GM21447 (cell line): ENCODE data around the gene PCBP3.

Experiments used
- ATAC-seq: cut with Tn5 transposase; IDR thresholded peaks from one replicate; pipeline ENCODE4 v1.9.1; 2021; ENCODE audit not compliant: unreplicated experiment

Gene PCBP3

GRCh38 chr21:45778686-45779085, 135.2 kb downstream of the PCBP3 start:
- no peak for ATAC-seq

GRCh38 chr21:45779226-45779625, 135.7 kb downstream of the PCBP3 start:
- ATAC-seq: no peak

- no peak for ATAC-seq
Observed at GRCh38 chr21:45780647-45781046, 137.1 kb downstream of the PCBP3 start.

DNA sequence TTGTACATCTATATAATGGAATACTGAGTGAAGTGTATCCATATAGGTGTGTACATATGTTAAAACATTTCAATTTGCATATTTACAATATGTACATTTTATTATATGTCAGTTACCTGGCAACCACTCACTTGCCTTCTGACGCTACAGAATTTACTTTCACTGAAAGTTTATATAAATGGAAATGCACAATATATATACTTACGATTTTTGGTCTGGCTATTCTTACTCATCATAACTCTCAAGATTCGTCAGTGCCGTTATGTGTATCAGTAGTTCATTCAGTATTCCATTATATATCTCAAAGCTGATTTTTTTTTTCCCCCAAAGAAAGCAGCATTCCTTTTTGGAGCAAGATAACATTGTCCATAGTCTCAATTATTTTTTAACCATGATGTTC, 138.2 kb downstream of the PCBP3 start:
- ATAC-seq: no peak

- ATAC-seq: no peak
Observed at GRCh38 chr21:45786660-45787059, 143.1 kb downstream of the PCBP3 start.

GRCh38 chr21:45787371-45787770, 143.8 kb downstream of the PCBP3 start:
- no peak for ATAC-seq

GRCh38 chr21:45788198-45788597, 144.7 kb downstream of the PCBP3 start:
- no peak for ATAC-seq

DNA sequence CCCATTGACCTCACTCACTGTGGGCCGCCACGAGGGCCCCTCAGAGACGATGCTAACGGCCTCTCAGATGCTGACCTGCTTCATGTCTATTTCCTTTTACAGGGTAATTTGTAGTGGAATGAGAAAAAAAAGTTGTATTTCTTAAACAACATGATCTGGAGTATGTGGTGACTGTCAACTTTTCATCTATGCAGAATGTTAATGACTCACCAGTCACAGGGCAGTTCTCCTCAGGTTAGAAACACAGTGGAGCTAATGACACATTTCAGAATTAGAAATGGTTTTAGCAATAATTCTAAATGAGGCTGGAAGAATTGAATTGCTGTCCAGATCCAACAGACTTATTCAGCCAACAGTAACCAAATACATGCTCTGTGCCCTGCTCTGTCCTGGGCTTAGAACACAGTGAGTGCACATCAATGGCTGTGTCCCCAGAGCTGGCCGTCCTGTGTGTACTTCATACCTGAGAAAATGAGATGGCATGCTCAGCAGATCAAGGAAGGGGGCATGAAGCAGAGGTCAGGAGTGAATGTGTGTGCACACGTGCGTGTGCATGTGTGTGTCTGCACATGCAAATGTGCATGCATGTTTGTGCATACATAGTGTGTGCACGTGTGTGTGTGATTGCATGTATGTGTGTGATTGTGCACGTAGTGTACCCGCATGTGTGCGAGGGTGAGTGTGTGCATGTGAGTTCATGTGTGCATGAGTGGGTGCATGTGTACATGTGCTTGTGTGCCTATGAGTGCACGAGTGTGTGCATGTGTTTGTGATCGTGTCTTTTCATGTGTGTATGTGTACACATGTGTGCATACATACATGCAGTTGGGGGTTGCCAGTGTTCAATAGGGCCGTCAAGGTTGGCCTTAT, 145.3 kb downstream of the PCBP3 start:
- ATAC-seq: no peak

DNA sequence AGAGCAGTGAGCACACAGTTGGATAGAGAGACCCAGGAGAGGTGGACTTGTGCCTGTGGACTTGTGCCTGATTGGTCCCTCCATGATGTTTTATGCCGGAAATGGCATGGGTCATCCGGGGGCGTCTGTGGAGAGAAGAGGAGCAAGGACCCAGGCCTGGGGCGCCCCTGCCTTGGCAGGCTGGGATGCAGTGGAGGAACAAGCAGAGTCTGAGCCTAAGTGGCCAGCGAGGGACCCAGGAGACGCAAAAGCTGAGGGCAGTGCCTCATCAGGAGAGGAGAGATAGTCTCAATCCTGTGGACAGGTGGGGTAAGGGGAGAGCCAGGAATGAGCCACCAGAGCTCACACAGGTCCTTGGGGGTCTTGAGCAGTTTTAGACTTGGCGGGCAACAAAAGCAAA, 146.9 kb downstream of the PCBP3 start:
- no peak for ATAC-seq

GRCh38 chr21:45791562-45792418, 148.3 kb downstream of the PCBP3 start:
- ATAC-seq: no peak

- ATAC-seq: no peak
Observed at GRCh38 chr21:45792682-45793383, 149.3 kb downstream of the PCBP3 start.

GRCh38 chr21:45794027-45794426, 150.5 kb downstream of the PCBP3 start:
- no peak for ATAC-seq

DNA sequence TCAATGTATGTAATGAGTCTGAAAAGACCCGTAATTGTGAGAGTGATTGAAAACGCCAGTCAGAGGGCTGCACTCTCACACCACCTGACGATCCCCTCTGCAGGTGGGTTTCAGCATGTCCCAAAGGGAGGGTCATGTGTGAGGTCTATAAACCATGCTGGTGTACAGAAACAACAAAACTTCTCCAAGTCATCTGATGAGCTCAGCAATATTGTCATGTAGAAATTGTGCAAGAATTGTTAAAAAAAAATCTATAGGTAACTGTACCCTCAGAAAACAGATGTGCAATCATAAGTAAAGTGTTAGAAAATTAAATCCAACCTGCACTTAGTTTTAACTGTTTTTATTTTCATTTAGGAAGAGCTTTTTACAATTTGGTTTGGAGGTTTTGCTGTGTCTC, 152.5 kb downstream of the PCBP3 start:
- ATAC-seq: no peak

DNA sequence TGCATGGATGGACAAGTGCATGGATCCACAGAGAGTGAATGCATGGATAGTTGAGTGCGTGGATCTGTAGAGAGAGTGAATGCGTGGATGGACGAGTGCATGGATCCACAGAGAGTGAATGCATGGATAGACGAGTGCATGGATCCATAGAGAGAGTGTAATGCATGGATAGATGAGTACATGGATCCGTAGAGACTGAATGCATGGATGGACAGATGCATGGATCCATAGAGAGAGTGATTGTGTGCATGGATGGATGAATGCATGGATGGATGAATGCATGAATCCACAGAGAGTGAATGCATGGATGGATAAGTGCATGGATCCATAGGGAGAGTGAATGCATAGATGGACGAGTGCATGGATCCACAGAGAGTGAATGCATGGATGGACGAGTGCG, 153.8 kb downstream of the PCBP3 start:
- ATAC-seq: no peak

GRCh38 chr21:45799765-45800338, 156.3 kb downstream of the PCBP3 start:
- ATAC-seq: no peak

DNA sequence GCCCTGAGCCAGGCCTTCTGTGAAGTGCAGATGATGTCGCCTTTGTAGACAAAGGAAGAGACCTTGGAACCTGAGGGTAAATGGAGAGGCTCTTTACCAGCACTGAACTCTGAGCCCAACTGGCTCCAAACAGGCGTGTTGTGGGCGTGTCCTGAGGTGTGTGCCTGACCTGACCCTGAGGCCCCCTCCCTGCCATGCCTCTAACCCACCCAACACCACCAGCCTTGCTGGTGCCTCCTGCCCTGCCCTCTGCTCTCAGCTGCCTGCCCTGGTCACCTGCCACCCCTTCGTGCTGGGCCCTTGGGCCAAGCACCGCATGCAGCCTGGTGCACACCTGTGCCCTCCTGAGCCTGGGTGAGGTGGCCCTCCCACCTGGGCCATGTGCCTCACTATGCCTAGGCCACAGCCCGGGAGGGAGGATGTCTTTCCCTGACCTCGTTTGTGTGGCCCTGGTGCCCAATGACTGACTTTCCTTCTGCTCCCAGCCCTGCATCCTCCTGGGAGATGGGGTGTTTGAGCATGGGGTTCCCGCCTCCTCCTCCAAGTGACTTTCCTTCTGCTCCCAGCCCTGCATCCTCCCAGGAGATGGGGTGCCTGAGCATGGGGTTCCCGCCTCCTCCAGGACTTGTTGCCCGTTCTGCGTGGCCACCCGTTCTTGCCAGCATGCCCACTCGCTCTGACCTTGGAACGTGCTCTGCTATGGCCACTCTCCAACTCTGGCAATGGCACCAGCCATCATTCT, 157.0 kb downstream of the PCBP3 start:
- ATAC-seq: no peak

GRCh38 chr21:45801129-45801964, 157.8 kb downstream of the PCBP3 start:
- ATAC-seq: no peak

- ATAC-seq: no peak
Observed at GRCh38 chr21:45801989-45802388, 158.5 kb downstream of the PCBP3 start.

DNA sequence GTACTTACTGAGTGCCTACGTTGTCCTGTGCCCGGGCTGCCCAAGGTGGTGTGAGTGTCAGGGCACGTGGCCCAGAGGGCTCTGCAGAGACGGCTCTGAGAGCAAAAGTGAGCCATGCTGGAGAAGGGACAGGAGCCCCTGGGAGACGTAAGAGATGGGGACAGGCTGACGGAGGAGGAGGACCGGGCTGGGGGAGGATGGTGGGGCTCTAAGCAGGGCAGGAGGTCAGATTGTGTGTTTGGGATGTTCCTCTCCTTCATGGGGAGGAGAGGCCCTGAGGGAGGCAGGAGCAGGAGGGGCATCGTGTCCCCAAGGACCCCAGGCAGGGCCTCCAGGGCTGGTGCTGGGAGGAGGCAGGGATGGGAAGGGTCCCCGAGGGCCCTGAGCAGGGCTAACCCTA, 158.9 kb downstream of the PCBP3 start:
- no peak for ATAC-seq
